Dendritic cell treated with granulocyte-macrophage colony-stimulating factor and Interleukin-4, amounts not matched to agents 40 ng/mL and 50 ng/mL, for 4 days (primary cell): ENCODE results near the gene BCR.
"Not testable (repeated sequence)": the region's sequence is repeated elsewhere in the genome, so short reads cannot be mapped to it uniquely, and the experiment has no call there.

Experiments
- H3K27ac Mint-ChIP-seq: one replicate; pipeline ENCODE4 v1.8.0; 2022; ENCODE audit warnings: mild to moderate bottlenecking, mixed read lengths
- H3K27me3 Mint-ChIP-seq: one replicate; pipeline ENCODE4 v1.8.0; 2022; ENCODE audit warnings: mild to moderate bottlenecking, mixed read lengths
- H3K36me3 Mint-ChIP-seq: one replicate; pipeline ENCODE4 v1.8.0; 2022; ENCODE audit warnings: low read depth, mixed read lengths
- H3K4me1 Mint-ChIP-seq: one replicate; pipeline ENCODE4 v1.8.0; 2022; ENCODE audit warnings: low read depth, mixed read lengths
- H3K4me3 Mint-ChIP-seq: one replicate; pipeline ENCODE4 v1.8.0; 2022; ENCODE audit warnings: mild to moderate bottlenecking, moderate library complexity, mixed read lengths
- H3K9me3 Mint-ChIP-seq: one replicate; pipeline ENCODE4 v1.8.0; 2022; ENCODE audit warnings: mixed read lengths
- intact Hi-C: fragments of 100-400 bp; cut with micrococcal nuclease; formaldehyde crosslinking; loops from one replicate; pipeline ENCODE4 v1.15.0; 2022

BCR gene

GRCh38 chr22:23364389-23364788 is 184.1 kb downstream of the BCR start:
- no peaks in the 10 kb centered on the region for H3K36me3 Mint-ChIP-seq
- peaks cover 2% of the 10 kb centered on the region for H3K27me3 Mint-ChIP-seq
- H3K4me1 Mint-ChIP-seq = no peaks in the 10 kb centered on the region
- intact Hi-C loops = no loop called here
- no peak overlapping the region for H3K4me3 Mint-ChIP-seq
- H3K9me3 Mint-ChIP-seq = no peaks in the 10 kb centered on the region
- no peak overlapping the region for H3K27ac Mint-ChIP-seq

- H3K4me1 Mint-ChIP-seq = no peaks in the 10 kb centered on the region
- intact Hi-C loops = no loop called here
- H3K36me3 Mint-ChIP-seq = no peaks in the 10 kb centered on the region
- no peak overlapping the region for H3K27ac Mint-ChIP-seq
- H3K4me3 Mint-ChIP-seq = no peak overlapping the region
- no peaks in the 10 kb centered on the region for H3K9me3 Mint-ChIP-seq
- H3K27me3 Mint-ChIP-seq = peaks cover 2% of the 10 kb centered on the region
These were observed 185.2 kb downstream of the BCR start for GRCh38 chr22:23365524-23365923.

GRCh38 chr22:23365961-23366360 is 185.7 kb downstream of the BCR start:
- Mint-ChIP-seq H3K36me3 (no peaks in the 10 kb centered on the region), H3K27ac (no peak overlapping the region), H3K9me3 (no peaks in the 10 kb centered on the region), H3K4me3 (no peak overlapping the region), H3K4me1 (no peaks in the 10 kb centered on the region), H3K27me3 (peaks cover 2% of the 10 kb centered on the region)
- intact Hi-C loops = no loop called here

GRCh38 chr22:23367196-23367595 is 186.9 kb downstream of the BCR start:
- H3K27ac Mint-ChIP-seq, intact Hi-C loops, H3K9me3 Mint-ChIP-seq, H3K4me1 Mint-ChIP-seq, H3K27me3 Mint-ChIP-seq, H3K4me3 Mint-ChIP-seq, H3K36me3 Mint-ChIP-seq: not testable (repeated sequence)
